Measurements from ENCODE around the gene TTC22.

TTC22 gene

GRCh38 chr1:54814571-54814970, 13.4 kb upstream of the TTC22 start:
- H3K36me3 Mint-ChIP-seq = no peaks in the 10 kb centered on the region
- H3K4me1 Mint-ChIP-seq = peaks cover 17% of the 10 kb centered on the region
- H3K9me3 Mint-ChIP-seq = no peaks in the 10 kb centered on the region
- no peak overlapping the region for H3K4me3 Mint-ChIP-seq
- H3K27ac Mint-ChIP-seq = no peak overlapping the region
- H3K27me3 Mint-ChIP-seq = no peaks in the 10 kb centered on the region

- H3K4me3 Mint-ChIP-seq = no peak overlapping the region
- no peaks in the 10 kb centered on the region for H3K9me3 Mint-ChIP-seq
- peaks cover 17% of the 10 kb centered on the region for H3K4me1 Mint-ChIP-seq
- no peaks in the 10 kb centered on the region for H3K27me3 Mint-ChIP-seq
- no peak overlapping the region for H3K27ac Mint-ChIP-seq
- no peaks in the 10 kb centered on the region for H3K36me3 Mint-ChIP-seq
These were observed 13.0 kb upstream of the TTC22 start for GRCh38 chr1:54814126-54814498.

GRCh38 chr1:54813485-54814125, 12.5 kb upstream of the TTC22 start:
- no peak overlapping the region for H3K4me3 Mint-ChIP-seq

GRCh38 chr1:54812801-54813484, 11.8 kb upstream of the TTC22 start:
- Mint-ChIP-seq H3K27ac (no peak overlapping the region), H3K4me1 (peaks cover 7% of the 10 kb centered on the region), H3K27me3 (no peaks in the 10 kb centered on the region), H3K9me3 (no peaks in the 10 kb centered on the region), H3K4me3 (no peak overlapping the region), H3K36me3 (no peaks in the 10 kb centered on the region)

More at GRCh38 chr1:54813485-54814125, 12.5 kb upstream of the TTC22 start:
- H3K9me3 Mint-ChIP-seq = no peaks in the 10 kb centered on the region
- no peaks in the 10 kb centered on the region for H3K27me3 Mint-ChIP-seq
- H3K36me3 Mint-ChIP-seq = no peaks in the 10 kb centered on the region
- H3K4me1 Mint-ChIP-seq = peaks cover 13% of the 10 kb centered on the region
- H3K27ac Mint-ChIP-seq = no peak overlapping the region

GRCh38 chr1:54811739-54812655, 10.9 kb upstream of the TTC22 start:
- Mint-ChIP-seq H3K36me3 (no peaks in the 10 kb centered on the region), H3K9me3 (no peaks in the 10 kb centered on the region), H3K27me3 (no peaks in the 10 kb centered on the region), H3K4me1 (peaks cover 5% of the 10 kb centered on the region), H3K4me3 (no peak overlapping the region), H3K27ac (no peak overlapping the region)

- H3K27me3 Mint-ChIP-seq = no peaks in the 10 kb centered on the region
- H3K27ac Mint-ChIP-seq = no peak overlapping the region
- H3K4me1 Mint-ChIP-seq = peaks cover 5% of the 10 kb centered on the region
- H3K9me3 Mint-ChIP-seq = no peaks in the 10 kb centered on the region
- no peak overlapping the region for H3K4me3 Mint-ChIP-seq
- H3K36me3 Mint-ChIP-seq = no peaks in the 10 kb centered on the region
These were observed 9.9 kb upstream of the TTC22 start for GRCh38 chr1:54811066-54811465.

GRCh38 chr1:54810153-54810942, 9.2 kb upstream of the TTC22 start:
- Mint-ChIP-seq H3K4me3 (no peak overlapping the region), H3K4me1 (peaks cover 5% of the 10 kb centered on the region), H3K27ac (no peak overlapping the region), H3K27me3 (no peaks in the 10 kb centered on the region), H3K9me3 (no peaks in the 10 kb centered on the region), H3K36me3 (no peaks in the 10 kb centered on the region)

- no peaks in the 10 kb centered on the region for H3K27me3 Mint-ChIP-seq
- no peaks in the 10 kb centered on the region for H3K36me3 Mint-ChIP-seq
- H3K4me1 Mint-ChIP-seq = peaks cover 10% of the 10 kb centered on the region
- no peaks in the 10 kb centered on the region for H3K9me3 Mint-ChIP-seq
- no peak overlapping the region for H3K27ac Mint-ChIP-seq
- no peak overlapping the region for H3K4me3 Mint-ChIP-seq
These were observed 8.5 kb upstream of the TTC22 start for GRCh38 chr1:54809496-54810074.

- no peaks in the 10 kb centered on the region for H3K36me3 Mint-ChIP-seq
- H3K4me3 Mint-ChIP-seq = peak overlapping the region; percentile 8
- no peaks in the 10 kb centered on the region for H3K27me3 Mint-ChIP-seq
- no peak overlapping the region for H3K27ac Mint-ChIP-seq
- H3K4me1 Mint-ChIP-seq = peaks cover 16% of the 10 kb centered on the region
- no peaks in the 10 kb centered on the region for H3K9me3 Mint-ChIP-seq
These were observed 7.5 kb upstream of the TTC22 start for GRCh38 chr1:54808443-54809207.

- H3K36me3 Mint-ChIP-seq = no peaks in the 10 kb centered on the region
- peaks cover 21% of the 10 kb centered on the region for H3K4me1 Mint-ChIP-seq
- no peaks in the 10 kb centered on the region for H3K9me3 Mint-ChIP-seq
- peak overlapping the region; percentile 8 for H3K4me3 Mint-ChIP-seq
- H3K27me3 Mint-ChIP-seq = no peaks in the 10 kb centered on the region
- no peak overlapping the region for H3K27ac Mint-ChIP-seq
These were observed 6.6 kb upstream of the TTC22 start for GRCh38 chr1:54807756-54808155.

- Mint-ChIP-seq H3K36me3 (no peaks in the 10 kb centered on the region), H3K27me3 (no peaks in the 10 kb centered on the region), H3K27ac (no peak overlapping the region), H3K4me3 (no peak overlapping the region), H3K9me3 (no peaks in the 10 kb centered on the region), H3K4me1 (peaks cover 21% of the 10 kb centered on the region)
These were observed 5.9 kb upstream of the TTC22 start for GRCh38 chr1:54806931-54807611.

- Mint-ChIP-seq H3K4me1 (peaks cover 29% of the 10 kb centered on the region), H3K9me3 (no peaks in the 10 kb centered on the region), H3K27ac (no peak overlapping the region), H3K36me3 (no peaks in the 10 kb centered on the region), H3K4me3 (no peak overlapping the region), H3K27me3 (no peaks in the 10 kb centered on the region)
These were observed 4.9 kb upstream of the TTC22 start for GRCh38 chr1:54805981-54806381.

GRCh38 chr1:54805466-54805865, 4.3 kb upstream of the TTC22 start:
- Mint-ChIP-seq H3K27ac (no peak overlapping the region), H3K4me3 (no peak overlapping the region), H3K9me3 (no peaks in the 10 kb centered on the region), H3K36me3 (no peaks in the 10 kb centered on the region), H3K4me1 (peaks cover 25% of the 10 kb centered on the region), H3K27me3 (no peaks in the 10 kb centered on the region)
